A549 (cell line): ENCODE measurements around the gene SLC6A6.

ENCODE experiments used
- CHD4 ChIP-seq: fragments of 200-600 bp; sonication (generic); IDR thresholded peaks from 2 replicates; pipeline ENCODE4 v1.6.1; 2016; ENCODE audit warnings: antibody characterized with exemption, mild to moderate bottlenecking, borderline replicate concordance
- CTCF ChIP-seq: fragments of >200 bp; sonication (Bioruptor Twin); formaldehyde crosslinking; IDR thresholded peaks from 3 replicates; pipeline ENCODE4 v1.5.1; 2016
- JUNB ChIP-seq: fragments of >200 bp; sonication (Bioruptor Twin); formaldehyde crosslinking; IDR thresholded peaks from 2 replicates; pipeline ENCODE4 v1.6.1; 2016
- MAX ChIP-seq: IDR thresholded peaks from 2 replicates; pipeline ENCODE4 v1.6.1; 2012
- POLR2A ChIP-seq: IDR thresholded peaks from 2 replicates; pipeline ENCODE4 v1.6.1; 2012; ENCODE audit warnings: mild to moderate bottlenecking, low read length
- RCOR1 ChIP-seq: fragments of 150-350 bp; IDR thresholded peaks from 2 replicates; pipeline ENCODE4 v1.6.1; 2014; ENCODE audit warnings: antibody characterized with exemption, low read length, low read depth
- REST ChIP-seq: fragments of 200-600 bp; sonication (generic); IDR thresholded peaks from 2 replicates; pipeline ENCODE4 v1.6.1; 2016; ENCODE audit warnings: antibody characterized with exemption, mild to moderate bottlenecking, moderate library complexity
- RFX5 ChIP-seq: fragments of 450-650 bp; IDR thresholded peaks from 2 replicates; pipeline ENCODE4 v1.7.1; 2014; ENCODE audit warnings: antibody characterized with exemption, mild to moderate bottlenecking, moderate library complexity
- TP53 ChIP-seq: fragments of 250-450 bp; sonication (Bioruptor Pico); IDR thresholded peaks from 2 replicates; pipeline ENCODE4 v1.5.0; 2021; ENCODE audit warnings: mild to moderate bottlenecking, moderate library complexity
- ZNF302 ChIP-seq: fragments of 250-450 bp; sonication (Bioruptor Pico); IDR thresholded peaks from 2 replicates; pipeline ENCODE4 v1.9.0; 2021; ENCODE audit warnings: inconsistent platforms, mild to moderate bottlenecking, moderate library complexity
- ZSCAN20 ChIP-seq: fragments of 250-450 bp; sonication (Bioruptor Pico); IDR thresholded peaks from 2 replicates; pipeline ENCODE4 v1.8.0; 2022; ENCODE audit warnings: mild to moderate bottlenecking, moderate library complexity
- TF ChIP-seq, protein P1 (sequence below): fragments of 450-650 bp; IDR thresholded peaks from 2 replicates; pipeline ENCODE4 v1.6.1; 2014; ENCODE audit warnings: antibody characterized with exemption

- TF ChIP-seq ZSCAN20 (CRISPR knock-in tag), result no peak
- no peak for TF ChIP-seq POLR2A
- TF ChIP-seq CTCF, result no peak
- TF ChIP-seq RCOR1, result no peak
- TF ChIP-seq JUNB, result no peak
- TF ChIP-seq CHD4, result no peak
- no peak for TF ChIP-seq ZNF302 (CRISPR knock-in tag)
- no peak for TF ChIP-seq MAX
- TF ChIP-seq RFX5, result no peak
- TF ChIP-seq, protein P1, sequence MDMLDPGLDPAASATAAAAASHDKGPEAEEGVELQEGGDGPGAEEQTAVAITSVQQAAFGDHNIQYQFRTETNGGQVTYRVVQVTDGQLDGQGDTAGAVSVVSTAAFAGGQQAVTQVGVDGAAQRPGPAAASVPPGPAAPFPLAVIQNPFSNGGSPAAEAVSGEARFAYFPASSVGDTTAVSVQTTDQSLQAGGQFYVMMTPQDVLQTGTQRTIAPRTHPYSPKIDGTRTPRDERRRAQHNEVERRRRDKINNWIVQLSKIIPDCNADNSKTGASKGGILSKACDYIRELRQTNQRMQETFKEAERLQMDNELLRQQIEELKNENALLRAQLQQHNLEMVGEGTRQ, result no peak
- TF ChIP-seq REST, result no peak
- TF ChIP-seq TP53 (CRISPR knock-in tag), result no peak
Measured at GRCh38 chr3:14462738-14463137, 60.3 kb downstream of the SLC6A6 start.
